ENCODE data around the gene NTRK2.

The NTRK2 gene

GRCh38 chr9:85016384-85017006, 347.0 kb downstream of the NTRK2 start:
- DNase-seq (ENCODE audit: low read depth in 2 of 2), result no peak

- no peak for DNase-seq (ENCODE audit: low read depth in 2 of 2)
Measured at GRCh38 chr9:85020791-85021190, 351.3 kb downstream of the NTRK2 start.

GRCh38 chr9:85021686-85022085, 352.2 kb downstream of the NTRK2 start:
- no peak for DNase-seq (ENCODE audit: low read depth in 2 of 2)

GRCh38 chr9:85024374-85024773, 354.8 kb downstream of the NTRK2 start:
- DNase-seq (ENCODE audit: low read depth in 2 of 2), result no peak

GRCh38 chr9:85025638-85026037, 356.1 kb downstream of the NTRK2 start:
- no peak for DNase-seq (ENCODE audit: low read depth in 2 of 2)

GRCh38 chr9:85027870-85028269, 358.3 kb downstream of the NTRK2 start:
- DNase-seq (ENCODE audit: low read depth in 2 of 2), result no peak

- no peak for DNase-seq (ENCODE audit: low read depth in 2 of 2)
Measured at GRCh38 chr9:85030316-85030715, 360.8 kb downstream of the NTRK2 start.

GRCh38 chr9:85036496-85036895, 367.0 kb downstream of the NTRK2 start:
- DNase-seq (ENCODE audit: low read depth in 2 of 2), result no peak

DNA sequence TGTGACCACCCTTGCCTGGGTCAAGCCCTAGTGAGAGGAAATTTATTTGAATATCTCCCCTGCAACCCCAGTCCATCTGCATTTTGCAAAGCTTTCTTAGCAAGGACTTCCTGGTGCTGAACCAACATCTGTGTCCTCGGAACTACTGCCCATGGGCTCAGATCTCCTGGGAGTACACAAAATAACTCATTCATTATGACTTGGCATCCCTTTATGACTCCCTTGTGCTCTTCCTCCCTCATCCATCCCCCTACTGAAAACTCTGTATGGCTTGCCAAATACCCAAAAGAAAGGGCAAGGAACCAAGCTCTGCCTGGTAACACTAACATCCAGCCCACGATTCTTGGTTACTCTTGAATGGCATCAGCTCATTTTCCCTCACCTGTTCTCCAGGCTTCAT, 368.5 kb downstream of the NTRK2 start:
- DNase-seq (ENCODE audit: low read depth in 2 of 2), result no peak

DNA sequence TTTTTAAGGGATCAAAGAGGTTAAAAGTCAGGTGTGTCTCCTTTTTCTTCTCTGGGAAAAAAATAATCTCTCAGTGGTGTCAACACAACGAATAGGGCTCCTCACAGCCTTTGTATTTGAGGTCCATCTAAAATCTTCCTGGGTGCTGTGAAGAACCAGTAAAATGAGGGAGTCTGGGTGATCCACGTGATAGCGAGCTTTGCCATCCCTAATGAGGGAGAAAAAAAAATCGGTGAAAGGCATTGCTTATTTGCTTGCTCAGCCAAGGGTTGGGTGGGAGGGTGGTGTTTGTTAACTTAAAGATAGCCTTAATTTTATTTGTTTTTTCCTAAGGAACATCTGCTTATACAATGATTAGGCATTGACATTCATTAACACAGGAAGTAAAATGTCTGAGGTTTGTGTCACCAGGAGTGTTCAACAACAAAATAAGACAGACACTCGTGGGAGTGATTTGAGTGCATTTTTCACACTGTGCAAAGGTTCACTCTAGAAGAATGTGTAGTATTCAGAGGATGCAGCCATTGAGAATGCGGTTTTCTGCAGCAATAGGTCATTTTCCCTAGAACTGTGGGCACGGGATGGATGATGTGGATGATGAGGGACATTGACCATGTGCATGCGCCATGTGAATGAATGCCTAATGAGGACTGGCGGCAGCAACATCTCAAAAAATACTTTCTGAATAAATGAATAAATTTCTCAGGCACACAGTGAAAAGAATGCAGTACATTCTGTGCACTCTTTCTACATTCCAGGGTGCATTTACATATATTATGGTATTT, 369.5 kb downstream of the NTRK2 start:
- DNase-seq (ENCODE audit: low read depth in 2 of 2), result no peak

GRCh38 chr9:85040146-85040545, 370.6 kb downstream of the NTRK2 start:
- DNase-seq (ENCODE audit: low read depth in 2 of 2), result no peak

DNA sequence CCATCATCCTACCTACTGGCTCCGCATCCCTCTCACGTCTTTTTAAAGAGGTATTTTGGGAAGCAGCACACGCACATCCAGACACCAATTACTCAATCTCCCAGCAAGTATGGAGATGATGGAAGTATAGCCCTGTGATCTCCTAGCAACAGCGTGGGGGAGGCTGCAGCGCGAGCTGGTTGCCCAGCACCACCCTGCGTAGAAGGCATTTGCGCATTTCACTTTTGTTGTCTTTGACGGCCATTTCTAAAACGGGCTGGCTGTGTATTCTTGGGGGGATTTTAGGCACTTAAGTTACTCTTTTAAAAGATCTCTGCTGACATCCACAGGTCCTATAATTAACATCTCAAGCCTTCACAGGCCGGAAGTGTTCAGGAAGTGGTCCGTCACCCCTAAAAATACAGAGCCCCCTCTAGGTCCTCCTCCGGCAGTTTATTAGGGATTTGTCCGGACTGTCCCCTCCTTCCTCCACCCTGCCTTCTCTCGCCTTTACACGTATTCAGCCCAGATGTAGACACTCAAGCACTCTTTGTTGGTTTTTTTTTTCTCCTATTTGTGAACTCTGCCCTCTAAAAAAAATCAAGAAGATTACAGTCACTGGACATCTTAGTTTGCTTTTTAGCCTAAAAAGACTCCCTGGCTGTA, 371.4 kb downstream of the NTRK2 start:
- DNase-seq (ENCODE audit: low read depth in 2 of 2), result no peak

- no peak for DNase-seq (ENCODE audit: low read depth in 2 of 2)
Measured at GRCh38 chr9:85041466-85042137, 372.1 kb downstream of the NTRK2 start.

DNA sequence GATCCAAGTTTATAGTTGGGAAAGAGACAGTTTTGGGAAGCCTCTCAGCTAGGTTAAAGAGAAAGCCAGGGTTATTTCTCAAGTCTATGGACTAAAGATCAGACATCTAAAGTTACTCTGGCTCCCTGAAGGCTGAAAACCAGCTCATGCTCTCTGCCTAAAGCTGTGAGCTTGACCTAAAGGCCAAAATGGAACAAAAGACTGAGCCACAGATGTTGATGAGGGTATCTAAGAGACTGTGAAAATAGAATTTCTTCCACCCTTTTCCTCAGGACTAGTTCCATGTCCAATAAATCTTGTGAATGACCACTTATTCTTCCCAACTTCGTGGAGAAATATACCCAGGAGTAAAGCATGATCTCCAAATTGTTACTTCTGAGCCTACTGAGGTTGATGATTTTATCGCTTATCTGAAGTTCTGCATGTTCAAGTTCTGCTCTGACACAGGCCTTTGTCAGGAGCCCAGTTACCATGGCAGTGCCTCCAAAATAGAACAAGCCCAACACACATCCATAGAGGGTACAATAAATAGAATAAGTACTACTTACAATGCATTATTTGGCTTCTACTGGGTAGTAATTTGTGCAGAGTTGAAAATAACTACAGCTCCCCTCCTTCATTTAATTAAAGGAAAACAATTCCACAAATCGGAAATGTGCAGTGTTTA, 373.6 kb downstream of the NTRK2 start:
- DNase-seq (ENCODE audit: low read depth in 2 of 2), result no peak

- no peak for DNase-seq (ENCODE audit: low read depth in 2 of 2)
Measured at GRCh38 chr9:85045271-85045670, 375.7 kb downstream of the NTRK2 start.

DNA sequence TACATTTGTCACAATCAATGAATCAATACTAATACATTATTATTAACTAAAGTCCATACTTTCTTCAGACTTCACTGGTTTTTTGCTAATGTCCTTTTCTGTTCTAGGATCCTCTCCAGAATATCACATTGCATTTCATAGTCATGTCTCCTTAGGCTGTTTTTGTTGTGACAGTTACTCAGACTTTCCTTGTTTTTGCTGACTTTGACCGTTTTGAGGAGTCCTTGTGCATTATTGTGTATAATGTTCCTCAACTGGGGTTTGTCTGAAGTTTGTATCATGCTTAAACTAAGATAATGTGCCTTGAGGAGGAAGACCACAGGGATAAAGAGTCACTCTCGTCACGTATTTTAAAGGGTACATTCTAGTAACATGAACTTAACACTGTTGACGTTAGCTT, 376.9 kb downstream of the NTRK2 start:
- DNase-seq (ENCODE audit: low read depth in 2 of 2), result no peak

- no peak for DNase-seq (ENCODE audit: low read depth in 2 of 2)
Measured at GRCh38 chr9:85053206-85053786, 383.8 kb downstream of the NTRK2 start.

- no peak for DNase-seq (ENCODE audit: low read depth in 2 of 2)
Measured at GRCh38 chr9:85054017-85054416, 384.5 kb downstream of the NTRK2 start.

DNA sequence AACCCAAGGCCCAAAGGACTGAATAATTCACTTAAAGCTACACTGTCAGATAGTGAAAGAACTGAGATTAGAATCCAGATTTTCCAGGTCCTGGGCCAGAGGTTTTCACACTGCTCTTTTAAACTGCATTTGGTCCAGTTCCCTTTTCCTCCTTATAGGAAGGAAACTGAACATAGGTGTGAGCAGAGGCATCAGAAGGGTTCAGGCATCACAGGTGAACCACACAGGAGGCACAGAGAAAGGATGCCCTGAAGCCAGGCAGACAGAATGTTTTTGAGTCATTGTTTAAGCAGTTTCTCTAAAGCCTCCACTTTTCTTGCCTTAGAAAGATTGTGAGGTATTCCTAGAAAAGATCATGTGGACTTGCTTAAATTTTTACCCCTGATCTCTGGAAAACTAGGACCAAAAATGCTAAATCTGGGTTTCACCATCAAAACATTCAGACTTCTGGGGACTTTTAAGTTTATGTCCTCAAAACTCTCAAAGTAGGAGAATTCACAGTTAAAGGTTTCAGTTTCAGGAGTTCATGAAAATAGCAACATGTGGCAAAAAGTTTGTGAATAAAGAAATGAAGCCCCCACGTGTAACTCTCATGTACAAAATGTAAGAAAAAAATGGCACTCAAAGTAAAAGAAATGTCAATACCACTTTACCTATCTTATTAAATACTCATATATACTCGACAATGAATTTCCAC, 386.1 kb downstream of the NTRK2 start:
- DNase-seq (ENCODE audit: low read depth in 2 of 2), result no peak

DNA sequence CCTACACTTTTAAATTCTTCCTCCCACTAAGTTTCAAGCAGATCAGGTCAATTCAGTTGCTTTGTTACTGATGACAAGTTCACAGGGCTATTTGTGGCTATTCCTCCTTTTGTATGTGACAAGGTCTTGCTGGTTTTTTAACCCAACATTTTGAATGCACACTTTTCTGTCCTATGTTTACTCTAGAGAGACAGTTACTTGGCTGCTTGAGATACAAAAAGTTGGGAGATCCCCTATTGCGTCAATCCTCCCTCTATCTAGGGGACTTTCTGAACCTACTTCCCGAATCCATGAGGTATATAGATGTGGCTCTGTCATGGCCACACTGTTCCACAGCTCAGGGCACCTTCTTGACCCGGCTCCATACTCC, 386.7 kb downstream of the NTRK2 start:
- no peak for DNase-seq (ENCODE audit: low read depth in 2 of 2)

DNA sequence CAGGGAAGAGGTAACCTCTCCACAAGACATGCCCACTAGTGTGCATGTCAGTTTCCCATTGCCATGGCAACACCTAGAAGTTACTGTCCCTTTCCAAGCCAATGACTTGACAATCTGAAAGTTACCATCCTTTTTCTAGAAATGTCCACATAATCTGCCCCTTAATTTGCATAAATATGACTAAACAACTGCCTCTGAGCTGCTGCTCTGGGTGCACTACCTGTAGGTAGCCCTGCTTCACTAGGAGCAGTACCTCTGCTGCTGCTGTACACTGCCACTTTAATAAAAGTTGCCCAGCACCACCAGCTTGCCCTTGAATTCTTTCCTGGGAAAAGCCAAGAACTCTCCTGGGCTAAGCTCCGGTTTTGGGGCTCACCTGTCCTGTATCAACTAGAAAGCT, 392.4 kb downstream of the NTRK2 start:
- DNase-seq (ENCODE audit: low read depth in 2 of 2), result no peak

All from stimulated activated CD8-positive, alpha-beta memory T cell treated with anti-CD3 and anti-CD28 coated beads, Interleukin-2, amount 100 ng/mL, for 1 hour (primary cell).